HEK293 (cell line): ENCODE data around the gene RTP5.

Experiments
- ZBTB21 ChIP-seq: fragments of 450-650 bp; formaldehyde crosslinking; IDR thresholded peaks from 2 replicates; pipeline ENCODE4 v1.5.1; 2017; ENCODE audit warnings: missing biosample characterization, missing genetic modification characterization
- ZNF23 ChIP-seq: fragments of 450-650 bp; formaldehyde crosslinking; IDR thresholded peaks from 2 replicates; pipeline ENCODE4 v1.5.1; 2016; ENCODE audit warnings: missing biosample characterization, missing genetic modification characterization, borderline replicate concordance

DNA sequence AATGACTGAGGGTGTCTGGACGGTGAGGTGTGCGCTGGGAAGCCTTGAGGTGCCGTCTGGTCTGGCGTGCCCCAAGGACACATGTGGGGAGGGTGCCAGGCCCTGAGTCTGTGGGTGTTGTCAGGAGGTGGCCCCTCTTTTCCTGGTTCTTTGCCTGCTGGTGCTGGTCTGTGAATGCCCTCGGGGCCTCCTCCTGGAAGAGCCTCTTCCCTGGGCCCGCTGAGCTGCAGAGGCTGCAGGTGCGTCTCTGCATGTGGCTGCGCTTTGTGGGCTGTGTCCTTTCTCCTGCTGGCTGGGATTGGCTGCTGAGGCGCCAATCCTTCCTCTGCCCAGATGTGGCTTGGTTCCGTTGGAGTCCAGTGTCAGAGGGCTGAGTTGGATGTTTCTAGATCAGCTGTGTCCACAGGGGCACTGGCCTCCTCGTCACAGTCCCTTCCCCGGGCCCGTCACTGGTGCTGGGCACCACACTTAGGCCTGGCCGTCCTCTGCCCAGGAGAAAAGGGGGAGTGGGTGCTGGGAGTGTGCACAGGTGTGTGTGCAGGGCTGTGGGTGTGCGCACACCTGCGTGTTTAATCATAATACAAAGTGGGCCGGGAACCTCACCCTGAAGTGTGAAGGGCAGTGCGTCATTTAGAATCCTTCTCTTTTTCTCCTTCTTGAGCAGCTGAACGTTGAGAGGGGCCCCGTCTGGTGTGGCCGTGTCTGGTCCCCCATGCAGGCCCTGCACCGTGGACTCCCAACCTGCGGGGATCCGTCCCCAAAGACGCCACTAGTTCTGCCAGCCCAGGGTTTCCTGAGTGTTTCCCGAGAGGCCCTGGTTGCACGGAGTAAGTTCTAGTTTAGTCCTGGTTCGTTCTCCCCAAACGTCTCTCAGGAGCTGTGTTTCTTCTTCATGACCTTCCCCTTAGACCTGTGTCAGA is 35.5 kb downstream of the RTP5 start:
- TF ChIP-seq ZNF23 (no peak), ZBTB21 (tag by site-specific recombination) (no peak)
